K562 (cell line): ENCODE measurements around the gene PRDM15. TPM values are rescaled to one million over a fixed set of nuclear protein-coding genes. Genes with fewer than 3 reads are reported as not detected.

Experiments
- ATAC-seq: fragments of 200-7000 bp; cut with Tn5 transposase; 3 replicates; pipeline ENCODE4 v1.9.1; 2020; ENCODE audit warnings: moderate library complexity
- BruUV-seq: library from RNA; stranded (reverse); fragments of 400-500 nt; replicated peaks from 2 replicates; lab custom pipeline; 2021; lab: Mats Ljungman, UMichigan
- CTCF ChIA-PET: fragments of 300-600 bp; formaldehyde crosslinking; extraction: SDS; loops from one replicate; lab custom pipeline; 2021; ENCODE audit warnings: low intra/inter-chr PET ratio; lab: Yijun Ruan, JAX
- POLR2A ChIA-PET: fragments of 300-600, 350-650 bp; sonication (Branson Sonifier 250); formaldehyde crosslinking; extraction: SDS; loops from one replicate; lab custom pipeline; 2021; ENCODE audit warnings: antibody characterized with exemption, inconsistent platforms; lab: Yijun Ruan, JAX
- DNase-seq, 4 experiments: peaks; one replicate each; pipeline versions ENCODE4 v3.0.0 to v3.0.0-alpha.2; 2011 to 2018; ENCODE audit warnings: low spot score in 3 of 4, mixed read lengths in 3 of 4; ENCODE audit errors: extremely low read depth in 1 of 4
- FAIRE-seq: peaks from 2 replicates; lab custom pipeline; 2011; peaks lifted over from hg19 to GRCh38; lab: Jason Lieb, UNC
- H2AFZ ChIP-seq: 2 replicates; pipeline ENCODE4 v1.6.0; 2011; ENCODE audit warnings: low read depth, low read length, control low read depth, inconsistent platforms
- H3K27ac ChIP-seq: fragments of 200-600 bp; 3 replicates; pipeline ENCODE4 v1.8.0; 2011; ENCODE audit warnings: low read depth, mild to moderate bottlenecking, control low read depth, inconsistent platforms, low read length, moderate library complexity, mixed read lengths; ENCODE audit errors: extremely low read depth
- H3K27me3 ChIP-seq, 2 experiments: fragments of 300-600 bp in 1 of 2; 2 replicates in 1 of 2; 3 replicates in 1 of 2; pipeline versions ENCODE4 v1.6.0 to v1.8.0; 2011; ENCODE audit warnings: inconsistent platforms in 2 of 2, low read length in 2 of 2, mild to moderate bottlenecking in 1 of 2, mixed read lengths in 1 of 2, moderate library complexity in 1 of 2; ENCODE audit not compliant: control insufficient read depth in 2 of 2, insufficient read depth in 2 of 2
- H3K36me3 ChIP-seq: fragments of 300-600 bp; 3 replicates; pipeline ENCODE4 v1.8.0; 2011; ENCODE audit warnings: mild to moderate bottlenecking, low read length, inconsistent platforms; ENCODE audit not compliant: control insufficient read depth, insufficient read depth
- H3K4me1 ChIP-seq, 2 experiments: fragments of 200-600 bp in 1 of 2; replicated peaks in 1 of 2; 2 replicates in 1 of 2; 3 replicates in 1 of 2; pipeline versions ENCODE4 v1.5.1 to v1.8.0; 2011; ENCODE audit warnings: inconsistent platforms in 2 of 2, low read length in 2 of 2, mild to moderate bottlenecking in 1 of 2, mixed read lengths in 1 of 2, moderate library complexity in 1 of 2; ENCODE audit not compliant: control insufficient read depth in 2 of 2, insufficient read depth in 2 of 2
- H3K4me2 ChIP-seq: 2 replicates; pipeline ENCODE4 v1.6.1; 2011; ENCODE audit warnings: low read length, control low read depth, inconsistent platforms, mixed read lengths; ENCODE audit not compliant: insufficient read depth
- H3K4me3 ChIP-seq: fragments of 200-600 bp; sonication (generic), shearing (Covaris generic); 2 replicates; pipeline ENCODE4 v1.5.1; 2016; ENCODE audit warnings: control low read depth, inconsistent platforms
- H3K79me2 ChIP-seq: fragments of 200-600 bp; 3 replicates; pipeline ENCODE4 v1.8.0; 2011; ENCODE audit warnings: low read length, inconsistent platforms; ENCODE audit not compliant: control insufficient read depth, insufficient read depth
- H3K9ac ChIP-seq, 2 experiments: 2 replicates each; pipeline versions ENCODE4 v1.6.0 to v1.6.1; 2011; ENCODE audit warnings: low read depth in 2 of 2, low read length in 2 of 2, control low read depth in 1 of 2, inconsistent platforms in 1 of 2, mild to moderate bottlenecking in 1 of 2, mixed read lengths in 1 of 2; ENCODE audit not compliant: insufficient read depth in 1 of 2
- H3K9me1 ChIP-seq: one replicate; pipeline ENCODE4 v1.6.0; 2011; ENCODE audit warnings: inconsistent platforms, mild to moderate bottlenecking, low read length, moderate library complexity; ENCODE audit not compliant: control insufficient read depth, insufficient read depth
- H3K9me3 ChIP-seq: replicated peaks from 2 replicates; pipeline ENCODE4 v1.5.1; 2011; ENCODE audit warnings: low read depth, low read length, inconsistent platforms; ENCODE audit not compliant: control insufficient read depth, insufficient read depth
- H4K20me1 ChIP-seq: replicated peaks from 2 replicates; pipeline ENCODE4 v1.6.1; 2011; ENCODE audit warnings: low read length, inconsistent platforms, mixed read lengths; ENCODE audit not compliant: control insufficient read depth, insufficient read depth
- CEBPB ChIP-seq: fragments of 450-650 bp; IDR thresholded peaks from 2 replicates; pipeline ENCODE4 v1.6.1; 2016; ENCODE audit warnings: missing genetic modification characterization, missing compliant biosample characterization
- ZBTB43 ChIP-seq: sonication (generic); formaldehyde crosslinking; IDR thresholded peaks from 2 replicates; pipeline ENCODE4 v1.8.0; 2023; ENCODE audit warnings: mild to moderate bottlenecking, missing genetic modification reagents
- WGBS: fragments of 100-300 bp; shearing (Covaris generic); methylation state at CpG from one replicate; pipeline ENCODE4 v1.1.6; 2016; ENCODE audit warnings: low coverage, mixed read lengths; ENCODE audit not compliant: insufficient coverage; ENCODE audit errors: missing lambda C conversion rate; 5-methylcytosine and 5-hydroxymethylcytosine counted together
- in situ Hi-C: fragments of 300-500 bp; cut with MboI; formaldehyde crosslinking; loops from 4 replicates; pipeline ENCODE4 v1.15.0; 2018; ENCODE audit warnings: inconsistent platforms, mixed read lengths
- intact Hi-C: fragments of 100-400 bp; cut with micrococcal nuclease; formaldehyde crosslinking; loops from 2 replicates; pipeline ENCODE4 v1.14.2; 2022
- polyA plus RNA-seq, 8 experiments: library from polyadenylated mRNA; depleted of rRNA in 4 of 8; stranded (reverse) in 5 of 8; unstranded in 3 of 8; fragments of >200 nt; fragmentation: Nextera tagmentation in 2 of 8; fragmentation: Illumina TruSeq in 1 of 8; extraction: Ambion mirVana in 2 of 8; extraction: Trizol in 1 of 8; gene quantifications; 2 replicates each; pipeline versions ENCODE4 v1.2.1 to v1.2.3, GENCODE V29; 2011 to 2014; ENCODE audit warnings: inconsistent platforms in 1 of 8, missing spikeins in 1 of 8
- total RNA-seq, 7 experiments: library from RNA; depleted of rRNA in 6 of 7; stranded (reverse); fragments of >200 nt in 6 of 7; fragmentation: Illumina TruSeq in 2 of 7; extraction: Trizol in 2 of 7; gene quantifications; 2 replicates each; pipeline versions ENCODE4 v1.2.1 to v1.2.3, GENCODE V29; 2011 to 2021; ENCODE audit warnings: low replicate concordance in 1 of 7

Gene PRDM15
- total and polyA plus RNA-seq, 9 of the 15 experiments (the other 6 are each of a cell fraction or from before 2014, with no cell fraction given) = 0.93 to 9.2 (median 6.2) TPM

GRCh38 chr21:41908829-41909228, 29.7 kb upstream of the PRDM15 start:
- Histone ChIP-seq H4K20me1 (no peaks in the 10 kb centered on the region), H3K4me1 (peaks cover 2 to 7% of the 10 kb centered on the region in 2 experiments; a peak in 4 of 5 replicates), H3K27ac (no peak overlapping the region), H3K4me2 (no peak overlapping the region), H3K79me2 (no peaks in the 10 kb centered on the region), H2AFZ (no peak overlapping the region), H3K27me3 (no peaks in the 10 kb centered on the region), H3K36me3 (peaks cover 48% of the 10 kb centered on the region; the same call in 2 of the 3 replicates), H3K9me3 (no peaks in the 10 kb centered on the region), H3K9ac (no peak overlapping the region), H3K4me3 (no peak overlapping the region), H3K9me1 (no peaks in the 10 kb centered on the region)
- 45% methylated on average over 3 of the region's 3 CpGs for WGBS
- no peak for FAIRE-seq
- ChIA-PET POLR2A (no interaction called here), CTCF (interaction anchor here (0.6 kb wide), 1 partner anchor 8 kb away, joined by 3 read pairs; no protein-coding TSS in a partner anchor)
- intact Hi-C loops = no loop called here
- DNase-seq = no peak
- no TSS peak for BruUV-seq
- in situ Hi-C loops = no loop called here
- no peak for ATAC-seq
- TF ChIP-seq CEBPB (tag) = 0 out of 2 replicates have a peak, but pooled peaks have one; percentile 21
- no peak for TF ChIP-seq ZBTB43 (CRISPR knock-in tag)
